Keratinocyte (primary cell): ENCODE data around the gene CHST15. TPM values are rescaled to one million over a fixed set of nuclear protein-coding genes. Genes with fewer than 3 reads are reported as not detected.

Source experiments
- DNase-seq: peaks from one replicate; pipeline ENCODE4 v3.0.0-alpha.2; 2011; ENCODE audit warnings: low read depth, missing footprints, low spot score
- FAIRE-seq: peaks from 2 replicates; lab custom pipeline; 2011; peaks lifted over from hg19 to GRCh38; lab: Jason Lieb, UNC
- H2AFZ ChIP-seq: 2 replicates; pipeline ENCODE4 v1.6.0; 2012; ENCODE audit warnings: low read length, control low read depth, inconsistent platforms; ENCODE audit not compliant: control insufficient read depth
- H3K27ac ChIP-seq: 2 replicates; pipeline ENCODE4 v1.5.1; 2011; ENCODE audit warnings: low read length; ENCODE audit not compliant: control insufficient read depth, insufficient read depth
- H3K27me3 ChIP-seq: 3 replicates; pipeline ENCODE4 v1.6.0; 2011; ENCODE audit warnings: low read length; ENCODE audit not compliant: control insufficient read depth, insufficient read depth; ENCODE audit errors: extremely low read depth
- H3K36me3 ChIP-seq, 2 experiments: 2 replicates in 1 of 2; 3 replicates in 1 of 2; pipeline ENCODE4 v1.5.1; 2011; ENCODE audit warnings: low read length in 2 of 2, mild to moderate bottlenecking in 1 of 2; ENCODE audit not compliant: control insufficient read depth in 2 of 2, insufficient read depth in 2 of 2; ENCODE audit errors: extremely low read depth in 1 of 2
- H3K4me1 ChIP-seq: 3 replicates; pipeline ENCODE4 v1.5.1; 2011; ENCODE audit warnings: low read length; ENCODE audit not compliant: control insufficient read depth, insufficient read depth; ENCODE audit errors: extremely low read depth
- H3K4me2 ChIP-seq: 3 replicates; pipeline ENCODE4 v1.6.0; 2011; ENCODE audit warnings: low read depth, low read length; ENCODE audit not compliant: control insufficient read depth, insufficient read depth; ENCODE audit errors: extremely low read depth
- H3K4me3 ChIP-seq, 3 experiments: fragments of 200-600 bp in 1 of 3; sonication (generic) in 1 of 3; 2 replicates in 2 of 3; 3 replicates in 1 of 3; pipeline ENCODE4 v1.5.1; 2011 to 2016; ENCODE audit warnings: low read length in 3 of 3, mild to moderate bottlenecking in 3 of 3, control low read depth in 2 of 3, inconsistent platforms in 1 of 3, low read depth in 1 of 3, mixed read lengths in 1 of 3, mixed run types in 1 of 3, moderate library complexity in 1 of 3; ENCODE audit not compliant: control insufficient read depth in 2 of 3, insufficient read depth in 2 of 3; ENCODE audit errors: extremely low read depth in 1 of 3
- H3K79me2 ChIP-seq: 2 replicates; pipeline ENCODE4 v1.6.0; 2012; ENCODE audit warnings: low read length; ENCODE audit not compliant: control insufficient read depth, insufficient read depth
- H3K9ac ChIP-seq: 3 replicates; pipeline ENCODE4 v1.6.0; 2011; ENCODE audit warnings: low read length; ENCODE audit not compliant: control insufficient read depth, insufficient read depth; ENCODE audit errors: extremely low read depth
- H3K9me1 ChIP-seq: 3 replicates; pipeline ENCODE4 v1.6.0; 2011; ENCODE audit warnings: low read length; ENCODE audit not compliant: control insufficient read depth, insufficient read depth; ENCODE audit errors: extremely low read depth
- H3K9me3 ChIP-seq: 2 replicates; pipeline ENCODE4 v1.5.1; 2012; ENCODE audit warnings: low read depth, low read length; ENCODE audit not compliant: control insufficient read depth
- H4K20me1 ChIP-seq: 3 replicates; pipeline ENCODE4 v1.6.0; 2011; ENCODE audit warnings: low read length; ENCODE audit not compliant: control insufficient read depth, insufficient read depth; ENCODE audit errors: extremely low read depth
- EZH2 ChIP-seq: IDR thresholded peaks from one replicate; pipeline ENCODE4 v1.6.1; 2012; ENCODE audit warnings: inconsistent platforms, mild to moderate bottlenecking, low read length, moderate library complexity
- dilution Hi-C: fragments of 300-500 bp; cut with MboI; formaldehyde crosslinking; loops from one replicate; pipeline ENCODE4 v1.7.0; 2020; ENCODE audit warnings: low sequenced_read_pairs; ENCODE audit not compliant: extremely low pct_ligation_motif_present
- polyA plus RNA-seq, 5 experiments: library from polyadenylated mRNA; depleted of rRNA in 3 of 5; stranded (reverse) in 3 of 5; stranded (forward) in 1 of 5; unstranded in 1 of 5; fragments of >200 nt; gene quantifications; 1 replicate in 1 of 5; 2 replicates in 3 of 5; 3 replicates in 1 of 5; pipeline versions ENCODE4 v1.2.1 to v1.2.3, GENCODE V29; 2011 to 2012; ENCODE audit warnings: missing spikeins in 2 of 5, low read depth in 1 of 5, low replicate concordance in 1 of 5
- TF ChIP-seq, protein P1 (sequence below), 3 experiments: IDR thresholded peaks in 1 of 3; conservative IDR thresholded peaks in 1 of 3; optimal IDR thresholded peaks in 1 of 3; 2 replicates in 2 of 3; 3 replicates in 1 of 3; pipeline versions ENCODE3 to v1.5.1; 2011; ENCODE audit warnings: low read length in 3 of 3, mild to moderate bottlenecking in 3 of 3, moderate library complexity in 2 of 3, control low read depth in 1 of 3, inconsistent platforms in 1 of 3; ENCODE audit not compliant: insufficient read depth in 2 of 3; ENCODE audit errors: extremely low read depth in 1 of 3

The CHST15 gene
- polyA plus RNA-seq, 1 donor (not counting 4 experiments of a cell fraction or from before 2014, with no cell fraction given): 24.5 TPM

DNA sequence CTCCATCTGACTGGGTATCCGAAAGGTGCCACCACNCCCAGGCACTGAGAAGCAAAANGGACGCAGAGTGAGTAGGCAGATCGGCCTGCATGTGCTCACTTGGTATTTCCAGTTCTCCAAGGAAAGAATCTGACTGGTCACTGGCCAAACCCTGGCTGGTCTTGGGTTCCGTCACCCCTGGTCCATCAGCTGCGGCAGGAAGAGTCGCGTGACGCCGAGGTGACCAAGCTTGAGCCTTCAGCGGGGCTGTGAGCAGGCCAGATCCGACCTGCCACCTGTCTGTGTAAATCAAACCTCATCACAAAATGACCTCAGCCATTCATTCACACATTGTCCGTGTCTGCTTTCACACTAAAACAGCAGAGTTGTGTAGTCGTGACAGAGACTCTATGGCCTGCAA lies 28.8 kb upstream of the CHST15 start:
- TF ChIP-seq, protein P1, sequence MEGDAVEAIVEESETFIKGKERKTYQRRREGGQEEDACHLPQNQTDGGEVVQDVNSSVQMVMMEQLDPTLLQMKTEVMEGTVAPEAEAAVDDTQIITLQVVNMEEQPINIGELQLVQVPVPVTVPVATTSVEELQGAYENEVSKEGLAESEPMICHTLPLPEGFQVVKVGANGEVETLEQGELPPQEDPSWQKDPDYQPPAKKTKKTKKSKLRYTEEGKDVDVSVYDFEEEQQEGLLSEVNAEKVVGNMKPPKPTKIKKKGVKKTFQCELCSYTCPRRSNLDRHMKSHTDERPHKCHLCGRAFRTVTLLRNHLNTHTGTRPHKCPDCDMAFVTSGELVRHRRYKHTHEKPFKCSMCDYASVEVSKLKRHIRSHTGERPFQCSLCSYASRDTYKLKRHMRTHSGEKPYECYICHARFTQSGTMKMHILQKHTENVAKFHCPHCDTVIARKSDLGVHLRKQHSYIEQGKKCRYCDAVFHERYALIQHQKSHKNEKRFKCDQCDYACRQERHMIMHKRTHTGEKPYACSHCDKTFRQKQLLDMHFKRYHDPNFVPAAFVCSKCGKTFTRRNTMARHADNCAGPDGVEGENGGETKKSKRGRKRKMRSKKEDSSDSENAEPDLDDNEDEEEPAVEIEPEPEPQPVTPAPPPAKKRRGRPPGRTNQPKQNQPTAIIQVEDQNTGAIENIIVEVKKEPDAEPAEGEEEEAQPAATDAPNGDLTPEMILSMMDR (optimal IDR thresholded peaks at IDR 0.05 in 1 of 3, IDR thresholded peaks at IDR 0.05 in 1 of 3, conservative IDR thresholded peaks at IDR 0.05 in 1 of 3; ENCODE audit: extremely low read depth in 1 of 3, insufficient read depth in 2 of 3, low read length in 3 of 3): no peak
- TF ChIP-seq EZH2: no peak
- no peak for DNase-seq
- Histone ChIP-seq H3K9me1 (peaks cover 3% of the 10 kb centered on the region), H2AFZ (no peak overlapping the region), H4K20me1 (no peaks in the 10 kb centered on the region), H3K9me3 (no peaks in the 10 kb centered on the region), H3K36me3 (no peaks in the 10 kb centered on the region), H3K4me2 (no peak overlapping the region), H3K4me3 (no peak overlapping the region), H3K27ac (no peak overlapping the region), H3K27me3 (peaks cover 9% of the 10 kb centered on the region), H3K4me1 (peaks cover 6% of the 10 kb centered on the region), H3K79me2 (no peaks in the 10 kb centered on the region), H3K9ac (no peak overlapping the region)
- FAIRE-seq: no peak
- dilution Hi-C loops: no loop called here

DNA sequence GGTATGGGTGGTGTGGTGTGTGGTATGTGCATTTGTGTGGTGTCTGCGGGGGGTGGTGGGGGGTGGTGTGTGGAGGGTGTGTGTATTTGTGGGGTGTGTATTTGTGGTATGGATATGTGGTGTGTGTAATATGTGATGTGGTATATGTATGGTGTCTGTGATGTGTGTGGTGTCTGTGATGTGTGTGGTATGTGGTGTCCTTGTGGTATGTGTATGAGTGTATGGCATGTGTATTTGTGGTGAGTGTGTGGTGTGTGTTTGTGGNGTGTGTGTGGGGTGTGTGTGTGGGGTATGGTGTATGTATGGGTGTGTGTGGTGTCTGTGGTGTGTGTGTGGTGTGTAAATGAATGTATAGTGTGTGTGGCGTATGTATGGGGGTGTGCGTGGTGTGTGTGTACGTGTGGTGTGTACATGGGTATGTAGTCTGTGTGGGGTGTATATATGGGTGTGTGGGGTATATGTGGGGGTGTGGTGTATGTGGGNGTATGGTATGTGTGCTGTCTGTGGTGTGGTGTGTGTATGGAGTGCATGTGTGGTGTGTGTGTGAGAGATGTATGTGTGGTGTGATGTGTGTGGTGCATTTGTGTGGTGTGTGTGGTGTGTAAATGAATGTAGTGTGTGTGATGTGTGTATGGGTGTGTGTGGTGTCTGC lies 27.1 kb upstream of the CHST15 start:
- no peaks in the 10 kb centered on the region for H3K9me3 ChIP-seq
- FAIRE-seq (no peak), DNase-seq (no peak)
- no peak overlapping the region for H3K4me3 ChIP-seq
- no peak overlapping the region for H2AFZ ChIP-seq
- no peak overlapping the region for H3K27ac ChIP-seq
- no peak overlapping the region for H3K9ac ChIP-seq
- no peaks in the 10 kb centered on the region for H4K20me1 ChIP-seq
- H3K36me3 ChIP-seq: no peaks in the 10 kb centered on the region
- H3K4me1 ChIP-seq: peaks cover 4% of the 10 kb centered on the region
- H3K9me1 ChIP-seq: peaks cover 3% of the 10 kb centered on the region
- no peak for TF ChIP-seq EZH2
- TF ChIP-seq, protein P1 (optimal IDR thresholded peaks at IDR 0.05 in 1 of 3, IDR thresholded peaks at IDR 0.05 in 1 of 3, conservative IDR thresholded peaks at IDR 0.05 in 1 of 3; ENCODE audit: extremely low read depth in 1 of 3, insufficient read depth in 2 of 3, low read length in 3 of 3): no peak
- dilution Hi-C loops: no loop called here
- H3K79me2 ChIP-seq: no peaks in the 10 kb centered on the region
- peaks cover 9% of the 10 kb centered on the region for H3K27me3 ChIP-seq
- no peak overlapping the region for H3K4me2 ChIP-seq
